AG20443 (cell line): ENCODE results near the gene RGMB.
"Not testable (repeated sequence)": the region's sequence is repeated elsewhere in the genome, so short reads cannot be mapped to it uniquely, and the experiment has no call there.

Source experiments
- DNase-seq: peaks from one replicate; pipeline ENCODE4 v3.0.0; 2012; ENCODE audit warnings: low spot score, mixed read lengths

RGMB gene, protein sequence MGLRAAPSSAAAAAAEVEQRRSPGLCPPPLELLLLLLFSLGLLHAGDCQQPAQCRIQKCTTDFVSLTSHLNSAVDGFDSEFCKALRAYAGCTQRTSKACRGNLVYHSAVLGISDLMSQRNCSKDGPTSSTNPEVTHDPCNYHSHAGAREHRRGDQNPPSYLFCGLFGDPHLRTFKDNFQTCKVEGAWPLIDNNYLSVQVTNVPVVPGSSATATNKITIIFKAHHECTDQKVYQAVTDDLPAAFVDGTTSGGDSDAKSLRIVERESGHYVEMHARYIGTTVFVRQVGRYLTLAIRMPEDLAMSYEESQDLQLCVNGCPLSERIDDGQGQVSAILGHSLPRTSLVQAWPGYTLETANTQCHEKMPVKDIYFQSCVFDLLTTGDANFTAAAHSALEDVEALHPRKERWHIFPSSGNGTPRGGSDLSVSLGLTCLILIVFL

DNA sequence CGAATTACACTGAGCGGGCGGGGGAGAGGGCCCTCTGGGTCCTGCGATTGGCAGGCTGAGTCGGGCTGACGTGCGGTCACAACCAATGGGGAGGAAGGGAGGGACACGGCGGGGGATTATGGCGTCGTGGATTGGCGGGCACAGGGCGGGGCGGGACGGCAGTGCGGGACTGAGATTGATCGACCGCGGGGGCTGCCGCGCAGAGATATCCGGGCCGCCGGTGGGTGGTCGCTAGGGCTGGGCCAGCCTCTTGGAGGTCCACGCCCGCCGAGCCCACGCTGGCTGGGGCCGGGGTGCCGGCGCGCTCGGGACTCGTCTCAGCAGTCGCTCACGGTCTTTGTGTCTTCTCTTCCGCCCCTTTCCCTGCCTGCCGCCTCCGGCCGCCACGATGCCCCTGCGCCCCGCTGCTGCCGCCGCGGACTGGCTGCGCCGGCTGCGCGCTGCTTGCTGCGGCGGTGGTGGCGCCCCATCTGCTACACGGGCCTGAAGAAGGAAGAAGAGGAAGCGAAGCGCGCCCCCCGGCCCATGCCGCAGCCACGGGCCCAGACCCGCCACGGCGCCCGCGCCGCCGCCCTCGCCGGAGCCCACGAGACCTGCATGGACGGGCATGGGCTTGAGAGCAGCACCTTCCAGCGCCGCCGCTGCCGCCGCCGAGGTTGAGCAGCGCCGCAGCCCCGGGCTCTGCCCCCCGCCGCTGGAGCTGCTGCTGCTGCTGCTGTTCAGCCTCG, at the start of gene RGMB:
Gene RGMB (plus strand): TSS at position 200 of the 728 bp plus-strand sequence. CDS start 408 bp downstream, at position 608.
- DNase-seq: peak; percentile 96

DNA sequence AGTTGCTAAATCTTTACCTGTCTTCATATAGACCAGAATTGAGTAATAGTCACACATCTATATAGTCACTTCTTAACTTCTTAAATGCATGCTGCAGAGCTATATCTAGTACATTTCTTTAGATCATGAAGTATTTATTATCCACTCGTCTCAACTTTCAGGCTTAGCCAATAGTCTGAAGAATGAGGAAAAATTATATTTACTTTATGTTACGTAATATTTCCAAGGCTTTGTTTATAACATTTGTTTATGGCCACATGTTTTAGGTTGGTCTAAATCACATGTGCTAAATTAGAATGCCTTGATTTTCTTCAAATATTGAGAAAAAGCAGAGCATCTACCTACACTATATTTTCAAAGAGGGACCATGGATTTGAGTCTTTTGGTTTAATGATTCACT, 47.2 kb upstream of the RGMB start:
- no peak for DNase-seq

DNA sequence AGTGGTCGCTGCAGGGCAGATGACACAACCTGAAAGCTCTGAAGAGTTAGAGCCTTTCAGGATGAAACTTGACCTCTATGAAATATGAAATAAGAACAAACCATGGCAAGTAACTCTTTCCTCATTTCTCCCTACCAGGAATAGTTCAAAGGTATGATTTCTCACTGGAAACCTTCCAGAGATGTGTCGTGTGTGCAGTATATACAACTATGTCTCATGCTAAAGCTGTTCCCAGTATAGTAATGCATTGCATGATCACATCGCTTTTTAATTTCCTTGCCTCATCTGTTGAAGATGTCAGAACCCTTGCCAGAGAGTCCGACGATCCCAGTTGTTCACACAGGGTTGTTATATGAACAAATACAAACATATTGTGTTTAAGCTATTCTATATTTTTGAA, 45.8 kb upstream of the RGMB start:
- no peak for DNase-seq

DNA sequence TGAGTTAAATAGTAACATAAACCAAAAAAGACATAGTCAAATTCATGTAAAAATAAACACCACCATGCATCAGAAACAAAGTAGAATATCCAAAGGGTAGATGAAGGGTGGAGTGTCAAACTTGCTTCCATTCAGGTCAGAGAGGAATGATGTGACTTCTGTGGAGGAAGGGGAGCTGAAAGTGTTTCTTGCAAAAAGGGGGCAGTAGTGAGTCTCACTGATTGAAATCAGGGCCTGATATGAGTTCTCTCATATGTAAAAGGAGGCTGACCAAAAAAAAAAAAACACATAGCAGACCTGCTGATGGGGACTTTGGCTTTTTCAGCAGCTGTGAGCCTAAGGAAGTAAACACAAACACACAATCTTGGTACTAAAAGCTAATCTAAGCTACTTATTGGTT, 38.8 kb upstream of the RGMB start:
- no peak for DNase-seq

DNA sequence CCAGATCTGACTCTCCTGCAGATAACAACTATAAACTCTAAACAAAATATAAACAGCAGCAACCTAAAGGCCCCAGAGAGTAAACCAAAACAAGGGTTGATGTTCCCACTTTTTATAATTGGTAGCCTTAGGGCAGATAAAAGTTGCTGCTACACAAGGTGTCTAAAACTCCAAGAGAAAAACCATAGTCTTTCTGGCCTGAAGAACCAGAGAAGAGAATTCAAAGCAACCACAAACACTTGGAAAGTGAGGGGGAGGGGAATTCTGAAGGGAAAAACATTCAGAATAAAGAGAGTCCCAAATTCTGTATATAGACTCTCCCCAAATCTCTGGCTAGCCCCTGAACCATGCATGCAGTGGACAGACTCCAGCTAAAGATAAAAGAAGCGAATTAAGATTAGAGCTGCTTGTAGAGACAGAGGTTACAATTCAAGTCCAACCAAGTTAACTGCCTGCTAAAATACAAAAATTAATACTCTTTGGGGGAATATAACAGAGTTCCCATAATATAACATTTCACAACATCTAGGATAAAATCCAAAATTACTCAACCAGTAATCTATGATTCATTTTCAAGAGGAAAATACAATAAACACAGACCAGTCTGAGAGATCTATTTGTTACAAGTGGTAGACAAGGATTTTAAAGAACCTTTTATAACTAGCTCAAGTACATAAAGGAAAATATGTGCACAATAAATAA, 37.5 kb upstream of the RGMB start:
- DNase-seq: peak; percentile 62

DNA sequence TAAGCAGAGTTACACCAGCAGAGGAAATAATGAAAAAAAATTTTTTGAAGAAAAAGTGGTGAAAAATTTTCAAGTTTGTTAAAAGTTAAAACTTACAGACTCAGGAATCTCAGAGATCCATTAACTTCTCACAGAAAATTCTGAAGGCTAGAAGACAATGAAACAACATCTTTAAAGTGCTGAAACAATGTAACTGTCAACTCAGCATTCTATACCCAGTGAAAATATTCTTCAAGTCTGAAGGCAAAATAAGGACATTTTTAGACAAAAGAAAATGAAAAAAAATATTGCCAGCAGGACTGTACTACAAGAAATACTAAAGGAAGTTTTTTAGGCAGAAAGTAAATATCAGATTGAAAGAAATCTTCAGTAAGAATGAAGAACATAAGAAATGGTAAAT, 36.7 kb upstream of the RGMB start:
- no peak for DNase-seq

DNA sequence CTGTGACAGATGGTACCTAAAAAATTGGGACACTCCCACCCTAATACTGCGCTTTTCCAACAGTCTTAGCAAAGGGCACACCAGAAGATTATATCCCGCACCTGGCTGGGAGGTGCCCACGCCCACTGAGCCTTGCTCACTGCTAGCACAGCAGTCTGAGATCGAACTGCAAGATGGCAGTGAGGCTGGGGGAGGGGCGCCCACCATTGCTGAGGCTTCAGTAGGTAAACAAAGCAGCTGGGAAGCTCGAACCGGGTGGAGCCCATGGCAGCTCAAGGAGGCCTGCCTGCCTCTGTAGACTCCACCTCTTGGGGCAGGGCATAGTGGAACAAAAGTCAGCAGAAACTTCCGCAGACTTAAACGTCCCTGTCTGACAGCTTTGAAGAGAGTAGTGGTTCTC, 36.0 kb upstream of the RGMB start:
- DNase-seq: not testable (repeated sequence)

DNA sequence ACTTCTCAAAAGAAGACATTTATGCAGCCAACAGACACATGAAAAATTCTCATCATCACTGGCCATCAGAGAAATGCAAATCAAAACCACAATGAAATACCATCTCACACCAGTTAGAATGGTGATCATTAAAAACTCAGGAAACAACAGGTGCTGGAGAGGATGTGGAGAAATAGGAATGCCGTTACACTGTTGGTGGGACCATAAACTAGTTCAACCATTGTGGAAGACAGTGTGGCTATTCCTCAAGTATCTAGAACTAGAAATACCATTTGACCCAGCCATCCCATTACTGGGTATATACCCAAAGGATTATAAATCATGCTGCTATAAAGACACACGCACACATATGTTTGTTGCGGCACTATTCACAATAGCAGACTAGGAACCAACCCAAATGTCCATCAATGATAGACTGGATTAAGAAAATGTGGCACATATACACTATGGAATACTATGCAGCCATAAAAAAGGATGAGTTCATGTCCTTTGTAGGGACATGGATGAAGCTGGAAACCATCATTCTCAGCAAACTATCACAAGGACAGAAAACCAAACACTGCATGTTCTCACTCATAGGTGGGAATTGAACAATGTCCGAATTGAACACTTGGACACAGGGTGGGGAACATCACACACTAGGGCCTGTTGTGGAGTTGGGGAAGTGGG, 34.8 kb upstream of the RGMB start:
- DNase-seq: not testable (repeated sequence)

DNA sequence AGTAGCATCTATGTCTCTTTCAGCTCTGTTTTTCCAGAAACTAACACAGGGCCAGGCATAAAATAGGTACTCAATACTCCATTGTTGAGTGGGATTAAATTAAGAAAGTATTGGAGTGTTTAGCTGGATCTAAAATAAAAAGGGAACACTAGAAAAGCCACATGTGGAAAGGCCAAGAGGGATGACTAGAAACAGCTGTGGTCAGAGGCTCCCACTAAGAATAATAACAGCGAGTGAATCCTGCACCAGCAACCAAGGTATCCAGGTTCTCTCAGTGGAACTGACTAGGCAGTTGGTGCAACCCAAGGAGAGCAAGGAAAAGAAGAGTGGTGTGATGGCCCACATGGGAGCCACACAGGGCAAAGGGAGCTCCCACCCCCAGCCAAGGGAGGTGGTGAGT, 31.5 kb upstream of the RGMB start:
- DNase-seq: no peak

DNA sequence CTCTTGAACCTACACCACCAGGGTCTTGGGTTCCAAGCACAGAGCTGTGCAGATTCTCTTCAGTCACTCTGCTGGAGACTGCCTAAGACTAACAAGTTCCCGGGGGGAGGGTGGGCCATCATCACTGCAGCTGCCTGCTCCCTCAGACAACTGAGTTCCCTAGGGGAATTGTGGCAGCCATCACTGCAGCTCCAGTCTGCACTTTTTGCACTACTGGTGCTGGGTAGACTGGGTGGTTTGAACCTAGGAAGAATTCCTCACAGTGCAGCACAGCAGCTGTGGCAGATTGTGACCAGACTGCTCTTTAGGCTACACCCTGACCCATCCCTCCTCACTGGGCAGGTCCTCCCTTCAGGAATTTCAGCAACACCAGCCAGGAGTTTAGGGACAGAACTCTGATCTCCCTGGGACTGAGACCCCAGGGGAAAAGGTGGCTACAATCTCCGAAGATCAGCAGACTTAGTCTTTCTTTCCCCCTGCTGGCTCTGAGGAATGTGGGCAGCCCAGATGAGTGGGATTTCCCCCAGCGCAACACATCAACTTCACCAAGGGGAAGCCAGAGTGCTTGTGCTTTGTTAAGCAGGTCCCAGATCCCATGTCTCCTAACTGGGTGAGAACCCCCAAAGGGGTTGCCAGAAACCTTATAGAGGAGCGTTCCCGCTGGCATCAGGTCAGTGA, 30.9 kb upstream of the RGMB start:
- DNase-seq: no peak

DNA sequence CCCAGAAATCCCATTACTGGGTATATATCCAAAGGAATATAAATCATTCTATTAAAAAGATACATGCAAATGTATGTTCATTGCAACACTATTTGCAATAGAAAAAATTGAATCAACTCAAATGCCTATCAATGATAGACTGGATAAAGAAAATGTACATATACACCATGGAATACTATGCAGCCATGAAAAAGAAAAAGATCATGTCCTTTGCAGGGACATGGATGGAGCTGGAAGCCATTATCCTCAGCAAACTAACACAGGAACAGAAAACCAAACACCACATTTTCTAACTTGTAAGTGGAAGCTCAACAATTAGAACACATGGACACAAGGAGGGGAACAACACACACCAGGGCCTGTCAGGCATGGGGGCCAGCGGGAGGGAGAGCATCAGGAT, 25.2 kb upstream of the RGMB start:
- DNase-seq: not testable (repeated sequence)

DNA sequence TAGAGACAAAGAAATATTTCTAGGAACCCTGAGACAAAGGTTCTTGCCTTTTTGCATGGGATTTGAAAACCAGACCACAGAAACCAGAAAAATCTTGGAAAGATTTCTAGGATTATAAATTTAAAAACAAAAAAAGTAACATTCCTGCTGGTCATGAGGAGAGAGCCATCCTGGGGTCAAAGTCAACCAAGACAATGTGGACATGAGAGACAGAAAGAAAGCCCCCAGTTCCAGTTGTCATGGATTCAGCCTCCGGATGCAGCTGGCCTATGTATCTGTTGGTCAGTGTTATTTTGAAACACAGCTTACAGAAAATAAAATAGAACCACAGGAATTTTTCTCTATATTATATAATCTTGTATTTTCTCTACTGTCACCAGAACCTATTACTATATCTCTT, 24.4 kb upstream of the RGMB start:
- DNase-seq: no peak

DNA sequence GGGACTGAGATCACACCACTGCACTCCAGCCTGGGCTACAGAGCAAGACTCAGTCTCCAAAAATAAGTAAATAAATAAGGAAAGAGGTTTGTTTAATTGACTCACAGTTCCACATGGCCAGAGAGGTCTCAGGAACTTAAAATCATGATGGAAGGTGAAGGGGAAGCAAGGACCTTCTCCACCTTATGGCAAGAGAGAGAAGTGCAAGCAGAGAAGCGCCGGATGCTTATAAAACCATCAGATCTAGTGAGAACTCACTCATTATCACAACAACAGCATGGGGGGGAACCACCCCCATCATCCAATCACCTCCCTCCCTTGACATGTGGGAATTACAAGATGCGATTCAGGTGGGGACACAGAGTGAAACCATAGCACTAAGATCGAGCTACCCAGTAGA, 22.8 kb upstream of the RGMB start:
- no peak for DNase-seq

DNA sequence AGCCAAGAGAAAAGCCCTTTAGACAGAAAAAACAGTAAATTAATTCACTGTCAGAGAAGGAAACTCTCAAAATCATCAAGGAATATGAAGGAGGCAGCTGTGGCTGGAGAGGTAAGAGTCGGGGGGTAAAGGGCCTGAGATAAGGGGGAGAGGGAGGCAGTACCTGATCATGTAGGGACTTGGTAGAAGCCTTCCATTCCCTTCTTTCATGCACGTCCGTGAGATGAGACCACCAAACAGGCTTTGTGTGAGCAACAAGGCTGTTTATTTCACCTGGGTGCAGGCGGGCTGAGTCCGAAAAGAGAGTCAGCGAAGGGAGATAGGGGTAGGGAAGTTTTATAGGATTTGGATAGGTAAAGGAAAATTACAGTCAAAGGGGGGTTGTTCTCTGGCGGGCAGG, 21.1 kb upstream of the RGMB start:
- not testable (repeated sequence) for DNase-seq

DNA sequence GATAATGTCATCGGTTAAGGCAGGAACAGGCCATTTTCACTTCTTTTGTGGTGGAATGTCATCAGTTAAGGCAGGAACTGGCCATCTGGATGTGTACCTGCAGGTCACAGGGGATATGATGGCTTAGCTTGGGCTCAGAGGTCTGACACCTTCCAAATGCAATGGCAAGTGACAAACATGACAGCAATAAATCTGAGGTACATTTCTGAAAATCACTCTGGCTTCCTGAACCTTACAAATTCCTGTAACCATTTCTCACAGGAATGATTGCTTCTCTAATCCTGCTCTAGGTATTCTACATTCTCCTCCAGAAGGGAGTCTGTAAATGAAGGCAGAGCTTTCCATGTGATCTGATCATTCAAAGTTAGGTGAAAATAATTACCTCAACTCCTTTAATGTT, 20.7 kb upstream of the RGMB start:
- not testable (repeated sequence) for DNase-seq

DNA sequence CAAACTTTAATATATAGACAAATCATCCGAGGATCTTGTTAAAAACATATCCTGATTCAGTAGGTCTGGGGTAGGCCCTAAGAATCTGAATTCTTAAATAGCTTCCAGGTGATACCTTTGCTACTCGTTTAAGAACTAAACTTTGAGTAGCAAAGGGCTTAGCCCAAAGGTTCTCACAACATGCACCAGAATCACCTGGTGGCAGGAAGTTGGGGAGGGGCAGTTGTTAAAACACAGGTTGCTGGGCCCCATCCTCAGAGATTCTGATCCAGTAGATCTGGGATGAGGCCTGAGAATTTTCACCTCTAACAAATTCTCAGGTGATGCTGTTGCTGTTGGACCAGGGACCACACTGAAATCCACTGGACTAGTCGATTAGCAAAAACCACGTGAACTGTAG, 20.0 kb upstream of the RGMB start:
- no peak for DNase-seq

DNA sequence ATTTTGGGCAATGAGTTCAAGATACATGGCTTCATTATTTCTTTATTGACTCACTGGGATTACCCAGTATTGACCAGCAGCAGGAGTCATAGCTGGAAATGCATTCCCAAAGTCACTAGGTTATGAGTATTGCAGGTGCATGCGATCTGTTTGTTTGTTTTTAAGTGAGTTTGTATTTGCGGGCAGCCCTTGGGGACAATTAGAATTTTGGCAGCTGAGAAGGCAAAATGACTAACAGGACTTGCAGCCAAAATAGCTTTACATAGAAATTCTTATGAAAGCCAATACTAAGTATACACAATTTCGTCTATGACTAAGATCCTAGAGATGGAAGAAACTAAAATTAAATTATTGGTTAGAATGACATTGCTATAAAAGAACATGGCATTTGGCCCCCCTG, 18.1 kb upstream of the RGMB start:
- peak; percentile 32 for DNase-seq

DNA sequence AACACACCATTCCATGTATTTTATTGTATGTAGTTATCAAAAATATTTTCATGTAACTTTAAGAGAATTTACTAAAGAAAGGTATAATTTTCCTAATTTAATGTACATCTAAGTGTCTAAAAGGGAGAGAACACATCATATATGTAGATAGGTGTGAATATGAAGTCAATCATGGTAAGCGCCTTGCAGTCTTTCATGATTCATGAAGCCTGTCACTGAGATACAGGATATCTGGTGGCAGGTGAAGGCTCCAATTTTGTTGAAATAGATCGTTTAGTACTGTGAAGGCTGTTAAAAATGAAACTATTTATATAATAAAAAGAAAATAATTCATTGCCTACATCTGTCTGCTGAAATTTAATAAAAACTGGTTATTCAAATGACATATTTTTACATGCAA, 15.5 kb upstream of the RGMB start:
- DNase-seq: no peak

DNA sequence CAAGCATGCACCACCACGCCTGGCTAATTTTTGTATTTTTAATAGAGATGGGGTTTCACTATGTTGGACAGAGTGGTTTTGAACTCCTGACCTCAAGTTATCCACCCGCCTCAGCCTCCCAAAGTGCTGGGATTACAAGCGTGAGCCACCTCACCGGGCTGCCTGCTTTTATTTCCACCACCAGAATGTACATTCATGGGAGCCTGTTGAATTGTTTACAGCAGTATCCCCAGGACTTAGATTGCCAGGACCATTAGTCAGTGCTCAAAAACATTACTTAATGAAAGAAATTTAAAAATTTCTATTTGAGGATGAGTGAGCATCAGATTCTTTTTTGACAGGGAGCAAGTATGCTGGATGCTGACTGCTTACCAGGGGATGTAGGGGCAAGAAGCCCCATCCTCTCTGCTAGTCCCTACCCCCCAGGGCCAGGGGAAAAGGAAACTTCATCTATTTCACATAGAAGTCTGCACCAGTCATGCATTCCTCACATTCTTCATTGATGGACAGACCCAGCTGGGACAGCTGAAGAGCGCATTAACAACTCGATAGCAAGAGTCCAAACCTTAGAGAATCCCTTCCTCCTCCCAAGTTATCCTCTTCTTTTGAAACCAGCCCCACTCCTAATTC, 10.3 kb upstream of the RGMB start:
- peak; percentile 77 for DNase-seq

DNA sequence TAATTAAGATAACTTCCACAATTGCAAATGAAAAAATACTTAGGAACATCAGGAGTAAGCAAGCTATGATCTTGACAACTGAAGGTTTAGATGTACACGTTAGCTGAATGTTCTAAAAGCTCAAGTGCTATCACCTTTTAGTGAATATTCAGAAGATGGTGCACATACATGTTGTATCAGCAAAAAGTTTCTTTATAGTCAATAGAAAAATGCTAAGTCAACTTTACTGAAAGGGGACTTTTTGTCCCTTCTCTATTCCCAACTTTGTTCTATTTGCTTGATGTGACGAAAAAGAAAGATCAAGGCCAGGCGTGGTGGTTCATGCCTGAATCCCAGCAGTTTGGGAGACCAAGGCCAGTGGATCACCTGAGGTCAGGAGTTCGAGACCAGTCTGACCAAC, 7.6 kb upstream of the RGMB start:
- DNase-seq: no peak

DNA sequence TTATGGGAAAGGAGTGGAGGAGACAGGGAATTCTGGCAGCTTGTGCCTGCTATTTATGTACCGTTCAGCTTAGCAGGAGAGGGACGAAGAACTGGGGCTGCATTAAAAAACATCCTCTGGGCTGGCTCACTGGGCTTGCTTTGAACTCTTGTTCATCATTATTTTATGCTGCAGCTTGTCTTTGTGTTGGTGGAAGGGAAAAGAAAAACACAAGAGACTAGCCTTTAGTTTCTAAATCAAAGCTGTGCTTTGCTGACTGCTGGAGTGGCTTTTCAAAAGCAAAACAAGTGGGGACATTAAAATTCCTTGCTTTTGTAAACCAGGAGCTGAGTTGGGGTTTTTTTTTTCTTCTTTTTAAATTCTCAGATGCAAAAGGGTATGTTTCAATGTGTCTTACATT, 5.9 kb upstream of the RGMB start:
- DNase-seq: no peak
